A673 (cell line): ENCODE results near the gene H2BK1.

ENCODE experiments used
- CTCF ChIP-seq: fragments of 300-800, 200-600 bp; sonication (generic); conservative IDR thresholded peaks from 2 replicates; pipeline ENCODE4 v1.5.1; 2017; ENCODE audit warnings: low read depth, mild to moderate bottlenecking, antibody characterized with exemption, low read length, moderate library complexity, mixed read lengths
- EZH2 ChIP-seq: fragments of 200-600 bp; sonication (generic); IDR thresholded peaks from 2 replicates; pipeline ENCODE4 v1.6.1; 2017; ENCODE audit warnings: borderline replicate concordance, low read depth, mild to moderate bottlenecking, mixed read lengths, antibody characterized with exemption, low read length; ENCODE audit not compliant: poor library complexity, severe bottlenecking

GRCh38 chr7:151248346-151249033 is 38.2 kb upstream of the H2BK1 start, which contains the start of gene SMARCD3:
- TF ChIP-seq CTCF (no peak), EZH2 (no peak)
